DOHH2 (cell line): ENCODE measurements around the gene RBFOX1.

ENCODE experiments used
- H3F3A ChIP-seq: fragments of 200-600 bp; sonication (generic), shearing (Covaris generic); 2 replicates; pipeline ENCODE4 v1.6.0; 2016; ENCODE audit warnings: antibody characterized with exemption, mild to moderate bottlenecking; ENCODE audit not compliant: control insufficient read depth, insufficient read depth
- H3K27ac ChIP-seq: fragments of 200-600 bp; sonication (generic); 2 replicates; pipeline ENCODE4 v1.5.1; 2014; ENCODE audit warnings: low read depth, mild to moderate bottlenecking, low read length, moderate library complexity
- H3K27me3 ChIP-seq: fragments of 200-600 bp; sonication (generic); 2 replicates; pipeline ENCODE4 v1.6.1; 2014; ENCODE audit warnings: mild to moderate bottlenecking, low read length, mixed read lengths; ENCODE audit not compliant: control insufficient read depth
- H3K36me3 ChIP-seq: fragments of 200-600 bp; sonication (generic); 2 replicates; pipeline ENCODE4 v1.6.1; 2014; ENCODE audit warnings: mild to moderate bottlenecking, low read length, moderate library complexity, mixed read lengths; ENCODE audit not compliant: control insufficient read depth
- H3K4me1 ChIP-seq: fragments of 200-600 bp; sonication (generic); 2 replicates; pipeline ENCODE4 v1.6.1; 2014; ENCODE audit warnings: mild to moderate bottlenecking, low read length, mixed read lengths; ENCODE audit not compliant: control insufficient read depth
- H3K4me2 ChIP-seq: fragments of 200-600 bp; sonication (generic); 2 replicates; pipeline ENCODE4 v1.6.0; 2014; ENCODE audit warnings: mild to moderate bottlenecking, low read length, moderate library complexity
- H3K4me3 ChIP-seq: fragments of 200-600 bp; sonication (generic); 2 replicates; pipeline ENCODE4 v1.5.1; 2014; ENCODE audit warnings: mild to moderate bottlenecking, low read length, mixed read lengths
- H3K79me2 ChIP-seq: fragments of 200-600 bp; sonication (generic); 2 replicates; pipeline ENCODE4 v1.6.1; 2014; ENCODE audit warnings: mild to moderate bottlenecking, low read length, mixed read lengths; ENCODE audit not compliant: control insufficient read depth
- H3K9me2 ChIP-seq: fragments of 200-600 bp; sonication (generic); replicated peaks from 2 replicates; pipeline ENCODE4 v1.6.1; 2014; ENCODE audit warnings: mild to moderate bottlenecking, low read length, mixed read lengths; ENCODE audit not compliant: control insufficient read depth
- H3K9me3 ChIP-seq: fragments of 200-600 bp; sonication (generic); 2 replicates; pipeline ENCODE4 v1.6.1; 2014; ENCODE audit warnings: antibody characterized with exemption, low read length, mixed read lengths; ENCODE audit not compliant: control insufficient read depth, insufficient read depth
- H4K20me1 ChIP-seq: fragments of 200-600 bp; sonication (generic); 2 replicates; pipeline ENCODE4 v1.6.0; 2014; ENCODE audit warnings: low read depth, mild to moderate bottlenecking, antibody characterized with exemption, low read length, moderate library complexity; ENCODE audit not compliant: control insufficient read depth, insufficient read depth
- EZH2phosphoT487 ChIP-seq: fragments of 200-600 bp; sonication (generic); IDR thresholded peaks from 2 replicates; pipeline ENCODE4 v1.6.1; 2017; ENCODE audit warnings: borderline replicate concordance, mild to moderate bottlenecking, antibody characterized with exemption, low read length, moderate library complexity, mixed read lengths
- TF ChIP-seq, protein P1 (sequence below): fragments of 200-600 bp; sonication (generic); IDR thresholded peaks from one replicate; pipeline ENCODE4 v1.5.1; 2014; ENCODE audit warnings: antibody characterized with exemption, mild to moderate bottlenecking, low read depth, low read length; ENCODE audit not compliant: poor library complexity, severe bottlenecking

Gene RBFOX1

DNA sequence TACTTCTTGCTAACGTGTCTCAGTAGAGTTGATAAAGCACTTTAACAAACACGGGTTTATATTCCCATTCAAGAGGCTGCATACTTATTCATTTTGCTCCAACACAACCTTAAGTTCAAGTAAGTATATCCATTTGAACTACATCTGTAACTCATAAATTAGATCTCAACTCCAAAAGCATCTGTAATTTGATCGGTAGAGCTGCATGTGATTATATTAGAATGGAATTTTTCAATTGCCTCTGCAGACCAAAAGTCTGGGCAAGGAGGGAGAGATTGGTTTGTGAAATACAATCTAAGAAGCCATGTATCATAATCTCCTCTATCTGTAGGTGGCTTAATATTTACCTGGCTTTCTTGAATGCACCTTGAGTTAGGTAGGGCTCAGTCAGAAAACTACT lies 371.0 kb downstream of the RBFOX1 start:
- Histone ChIP-seq H4K20me1 (no peaks in the 10 kb centered on the region), H3K27me3 (no peaks in the 10 kb centered on the region), H3K4me3 (no peak overlapping the region), H3K4me1 (no peaks in the 10 kb centered on the region), H3K79me2 (no peaks in the 10 kb centered on the region), H3K9me3 (no peaks in the 10 kb centered on the region), H3K9me2 (no peaks in the 10 kb centered on the region), H3K27ac (no peak overlapping the region), H3K36me3 (no peaks in the 10 kb centered on the region), H3F3A (no peaks in the 10 kb centered on the region), H3K4me2 (no peak overlapping the region)
- TF ChIP-seq EZH2phosphoT487: no peak
- TF ChIP-seq, protein P1, sequence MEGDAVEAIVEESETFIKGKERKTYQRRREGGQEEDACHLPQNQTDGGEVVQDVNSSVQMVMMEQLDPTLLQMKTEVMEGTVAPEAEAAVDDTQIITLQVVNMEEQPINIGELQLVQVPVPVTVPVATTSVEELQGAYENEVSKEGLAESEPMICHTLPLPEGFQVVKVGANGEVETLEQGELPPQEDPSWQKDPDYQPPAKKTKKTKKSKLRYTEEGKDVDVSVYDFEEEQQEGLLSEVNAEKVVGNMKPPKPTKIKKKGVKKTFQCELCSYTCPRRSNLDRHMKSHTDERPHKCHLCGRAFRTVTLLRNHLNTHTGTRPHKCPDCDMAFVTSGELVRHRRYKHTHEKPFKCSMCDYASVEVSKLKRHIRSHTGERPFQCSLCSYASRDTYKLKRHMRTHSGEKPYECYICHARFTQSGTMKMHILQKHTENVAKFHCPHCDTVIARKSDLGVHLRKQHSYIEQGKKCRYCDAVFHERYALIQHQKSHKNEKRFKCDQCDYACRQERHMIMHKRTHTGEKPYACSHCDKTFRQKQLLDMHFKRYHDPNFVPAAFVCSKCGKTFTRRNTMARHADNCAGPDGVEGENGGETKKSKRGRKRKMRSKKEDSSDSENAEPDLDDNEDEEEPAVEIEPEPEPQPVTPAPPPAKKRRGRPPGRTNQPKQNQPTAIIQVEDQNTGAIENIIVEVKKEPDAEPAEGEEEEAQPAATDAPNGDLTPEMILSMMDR: no peak

DNA sequence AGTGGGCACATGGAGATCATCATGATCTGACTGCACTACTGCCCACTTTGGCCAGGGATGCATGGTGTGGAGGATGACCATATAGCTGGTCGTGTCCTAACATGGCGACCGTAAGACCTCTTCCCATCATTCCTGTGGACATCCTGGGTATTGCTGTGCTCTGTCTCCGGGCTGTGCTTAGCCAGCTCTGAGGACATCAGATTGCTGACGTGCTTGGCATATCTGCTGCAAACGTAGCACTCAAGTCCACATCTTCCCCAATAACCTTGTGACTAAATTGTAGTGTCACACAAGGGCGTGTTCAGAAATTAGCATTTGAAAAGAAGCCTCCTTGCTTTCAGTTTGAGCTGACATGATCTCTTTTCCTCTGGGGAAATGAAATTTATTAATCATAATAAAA lies 373.2 kb downstream of the RBFOX1 start:
- H3K9me2 ChIP-seq: no peaks in the 10 kb centered on the region
- no peaks in the 10 kb centered on the region for H3K9me3 ChIP-seq
- no peak for TF ChIP-seq EZH2phosphoT487
- TF ChIP-seq, protein P1: no peak

DNA sequence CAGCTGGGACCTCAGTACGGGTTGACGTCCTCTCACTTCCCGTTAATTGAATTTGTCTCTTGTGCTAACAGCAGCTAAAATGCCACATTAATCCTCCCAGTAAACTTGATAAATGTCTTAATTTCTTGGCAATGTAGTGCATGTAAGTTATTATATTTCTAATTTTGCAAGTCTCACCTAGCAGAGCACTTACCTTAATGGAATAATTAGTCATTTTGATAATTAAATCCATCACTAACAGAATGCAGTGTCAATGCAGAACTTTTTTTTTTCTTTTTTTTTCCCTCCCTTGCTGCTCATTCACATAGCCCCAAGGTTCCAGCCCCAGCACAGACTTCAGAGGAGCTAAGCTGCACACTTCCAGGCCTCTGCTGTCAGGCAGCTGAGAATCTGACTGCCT lies 376.5 kb downstream of the RBFOX1 start:
- no peak overlapping the region for H3K4me3 ChIP-seq
- H3K36me3 ChIP-seq: no peaks in the 10 kb centered on the region
- no peak overlapping the region for H3K27ac ChIP-seq
- no peak overlapping the region for H3K4me2 ChIP-seq
- H3K27me3 ChIP-seq: no peaks in the 10 kb centered on the region
- H3K4me1 ChIP-seq: no peaks in the 10 kb centered on the region
- H3K79me2 ChIP-seq: no peaks in the 10 kb centered on the region
- H3K9me2 ChIP-seq: no peaks in the 10 kb centered on the region
- H4K20me1 ChIP-seq: no peaks in the 10 kb centered on the region
- no peaks in the 10 kb centered on the region for H3F3A ChIP-seq
- H3K9me3 ChIP-seq: no peaks in the 10 kb centered on the region
- TF ChIP-seq, protein P1: no peak
- no peak for TF ChIP-seq EZH2phosphoT487

More for the DNA sequence above, 373.2 kb downstream of the RBFOX1 start:
- Histone ChIP-seq H3K36me3 (no peaks in the 10 kb centered on the region), H3K27ac (no peak overlapping the region), H3K4me1 (no peaks in the 10 kb centered on the region), H3K4me3 (no peak overlapping the region), H3F3A (no peaks in the 10 kb centered on the region), H3K4me2 (no peak overlapping the region), H3K27me3 (no peaks in the 10 kb centered on the region), H3K79me2 (no peaks in the 10 kb centered on the region), H4K20me1 (no peaks in the 10 kb centered on the region)

DNA sequence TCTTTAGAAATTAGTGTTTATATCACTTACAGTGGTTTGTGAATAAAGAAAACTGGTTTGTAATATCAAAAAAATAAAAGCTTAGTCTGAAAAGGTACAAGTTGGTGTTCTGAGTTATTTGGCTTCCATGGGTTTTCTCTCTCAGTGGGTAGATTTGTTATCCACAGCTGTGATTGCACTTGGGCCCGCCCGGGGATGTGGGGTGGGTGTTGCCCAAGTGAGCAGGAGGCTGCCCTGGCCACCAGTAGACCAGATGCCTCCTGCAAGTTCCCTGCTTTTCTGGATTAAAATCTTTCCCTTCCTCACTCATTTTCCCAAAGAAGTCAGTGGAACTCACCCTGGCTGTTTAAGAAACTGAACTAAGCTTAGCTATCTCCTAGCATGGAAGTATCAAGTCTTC lies 380.6 kb downstream of the RBFOX1 start:
- Histone ChIP-seq H3K79me2 (no peaks in the 10 kb centered on the region), H3K9me3 (no peaks in the 10 kb centered on the region), H3K9me2 (no peaks in the 10 kb centered on the region), H3F3A (no peaks in the 10 kb centered on the region), H3K4me2 (no peak overlapping the region), H3K27ac (no peak overlapping the region), H4K20me1 (no peaks in the 10 kb centered on the region), H3K36me3 (no peaks in the 10 kb centered on the region), H3K4me3 (no peak overlapping the region), H3K4me1 (no peaks in the 10 kb centered on the region), H3K27me3 (no peaks in the 10 kb centered on the region)
- TF ChIP-seq, protein P1: no peak
- TF ChIP-seq EZH2phosphoT487: no peak
